Ishikawa (cell line): ENCODE results near the gene GPR27.

Experiments used
- CREB1 ChIP-seq: IDR thresholded peaks from 2 replicates; pipeline ENCODE4 v1.6.1; 2012; ENCODE audit warnings: low read depth
- FOXM1 ChIP-seq: IDR thresholded peaks from 2 replicates; pipeline ENCODE4 v1.6.1; 2012; ENCODE audit warnings: low read depth, borderline replicate concordance
- RAD21 ChIP-seq: IDR thresholded peaks from 2 replicates; pipeline ENCODE4 v1.6.1; 2012; ENCODE audit warnings: low read depth
- REST ChIP-seq: IDR thresholded peaks from 2 replicates; pipeline ENCODE4 v1.6.1; 2012; ENCODE audit warnings: low read depth, mild to moderate bottlenecking
- TAF1 ChIP-seq: IDR thresholded peaks from 2 replicates; pipeline ENCODE4 v1.6.1; 2012; ENCODE audit warnings: low read depth, mild to moderate bottlenecking
- TEAD4 ChIP-seq: IDR thresholded peaks from 2 replicates; pipeline ENCODE4 v1.6.1; 2012
- YY1 ChIP-seq: IDR thresholded peaks from 2 replicates; pipeline ENCODE4 v1.6.1; 2012; ENCODE audit warnings: low read depth
- ZBTB7A ChIP-seq: IDR thresholded peaks from 2 replicates; pipeline ENCODE4 v1.6.1; 2012; ENCODE audit warnings: low read depth

GRCh38 chr3:71784201-71784913 lies 30.7 kb downstream of the GPR27 start:
- TF ChIP-seq TEAD4 (no peak), FOXM1 (no peak), TAF1 (no peak), CREB1 (no peak), REST (no peak), ZBTB7A (no peak), YY1 (no peak), RAD21 (no peak)
